Measurements from ENCODE around the gene ZBTB42. TPM values are rescaled to one million over a fixed set of nuclear protein-coding genes. Genes with fewer than 3 reads are reported as not detected.

ZBTB42 gene
- 11.8 TPM for total RNA-seq

GRCh38 chr14:104800771-104801519 lies at the start of gene ZBTB42:
ZBTB42 (plus strand) TSS chr14:104801101; CDS start chr14:104801198, 97 bp downstream.
- peak; percentile 56 to 65 (median 65) for DNase-seq (ENCODE audit: low read depth in 2 of 3, low spot score in 2 of 3)

GRCh38 chr14:104751539-104752422 lies 49.1 kb upstream of the ZBTB42 start:
- DNase-seq (ENCODE audit: low read depth in 2 of 3, low spot score in 2 of 3), result no peak

GRCh38 chr14:104752423-104752734 lies 48.5 kb upstream of the ZBTB42 start:
- DNase-seq (ENCODE audit: low read depth in 2 of 3, low spot score in 2 of 3), result no peak

GRCh38 chr14:104752735-104753527 lies 48.0 kb upstream of the ZBTB42 start, which contains the start of gene SIVA1:
SIVA1 (plus strand) TSS chr14:104753147; CDS start chr14:104753202, 55 bp downstream.
- peak; percentile 98 to 100 (median 100) for DNase-seq (ENCODE audit: low read depth in 2 of 3, low spot score in 2 of 3)

- DNase-seq (ENCODE audit: low read depth in 2 of 3, low spot score in 2 of 3), result no peak
These were observed 47.2 kb upstream of the ZBTB42 start for GRCh38 chr14:104753528-104754212.

- DNase-seq (ENCODE audit: low read depth in 2 of 3, low spot score in 2 of 3), result no peak
These were observed 46.6 kb upstream of the ZBTB42 start for GRCh38 chr14:104754213-104754851.

- no peak for DNase-seq (ENCODE audit: low read depth in 2 of 3, low spot score in 2 of 3)
These were observed 45.3 kb upstream of the ZBTB42 start for GRCh38 chr14:104755621-104756020.

GRCh38 chr14:104756477-104757237 lies 44.2 kb upstream of the ZBTB42 start:
- DNase-seq (ENCODE audit: low read depth in 2 of 3, low spot score in 2 of 3), result no peak

- DNase-seq (ENCODE audit: low read depth in 2 of 3, low spot score in 2 of 3), result no peak
These were observed 43.7 kb upstream of the ZBTB42 start for GRCh38 chr14:104757238-104757585.

GRCh38 chr14:104757681-104758392 lies 43.1 kb upstream of the ZBTB42 start:
- no peak for DNase-seq (ENCODE audit: low read depth in 2 of 3, low spot score in 2 of 3)

- DNase-seq (ENCODE audit: low read depth in 2 of 3, low spot score in 2 of 3), result no peak
These were observed 41.6 kb upstream of the ZBTB42 start for GRCh38 chr14:104758981-104759969.

- DNase-seq (ENCODE audit: low read depth in 2 of 3, low spot score in 2 of 3), result no peak
These were observed 35.4 kb upstream of the ZBTB42 start for GRCh38 chr14:104765517-104765916.

GRCh38 chr14:104766256-104766862 lies 34.5 kb upstream of the ZBTB42 start:
- DNase-seq (ENCODE audit: low read depth in 2 of 3, low spot score in 2 of 3), result no peak

GRCh38 chr14:104766863-104767633 lies 33.9 kb upstream of the ZBTB42 start:
- no peak for DNase-seq (ENCODE audit: low read depth in 2 of 3, low spot score in 2 of 3)

GRCh38 chr14:104767634-104767918 lies 33.3 kb upstream of the ZBTB42 start:
- no peak for DNase-seq (ENCODE audit: low read depth in 2 of 3, low spot score in 2 of 3)

All from hematopoietic multipotent progenitor cell (in vitro differentiated cells).